ENCODE measurements around the gene ADD3. TPM values are rescaled to one million over a fixed set of nuclear protein-coding genes. Genes with fewer than 3 reads are reported as not detected.

ADD3 gene
- total and polyA plus RNA-seq, 2 donors (not counting 3 experiments of a cell fraction or from before 2014, with no cell fraction given), result 14.9 to 55.2 TPM

DNA sequence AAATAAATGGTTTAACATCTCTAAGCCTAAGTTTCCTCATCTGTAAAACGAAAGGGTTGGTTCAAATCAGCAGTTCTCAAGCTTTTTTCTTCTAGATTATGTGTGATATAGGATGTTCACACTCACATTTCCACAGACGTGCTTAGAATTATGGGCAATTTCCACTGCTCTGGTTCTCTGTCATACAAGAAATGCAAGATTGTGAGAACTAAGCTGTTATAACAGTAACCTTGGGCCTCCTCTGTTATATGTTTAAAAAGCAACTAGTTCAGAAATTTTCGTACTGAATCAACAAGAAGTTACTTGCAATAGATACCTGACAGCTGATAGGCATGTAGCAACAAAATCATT, 33.7 kb downstream of the ADD3 start:
- Histone ChIP-seq H3K79me2 (ENCODE audit: control insufficient read depth, insufficient read depth, low read length) (no peaks in the 10 kb centered on the region), H3K4me2 (ENCODE audit: insufficient read depth, low read length) (no peak overlapping the region), H3K9me3 (replicated peaks; ENCODE audit: control insufficient read depth, insufficient read depth, low read length) (no peaks in the 10 kb centered on the region), H3K27me3 (ENCODE audit: control insufficient read depth in 2 of 2, insufficient read depth in 2 of 2, low read length in 2 of 2) (no peaks in the 10 kb centered on the region), H3K4me3 (replicated peaks in 1 of 3; ENCODE audit: insufficient read depth in 1 of 3, low read depth in 1 of 3, low read length in 3 of 3) (no peak overlapping the region), H3K4me1 (ENCODE audit: control insufficient read depth, extremely low read depth, insufficient read depth, low read length) (peaks cover 14% of the 10 kb centered on the region), H4K20me1 (replicated peaks; ENCODE audit: control insufficient read depth, extremely low read depth, insufficient read depth, low read length) (no peaks in the 10 kb centered on the region), H3K9ac (replicated peaks; ENCODE audit: extremely low read depth, insufficient read depth, low read length) (no peak overlapping the region), H3K9me1 (replicated peaks; ENCODE audit: control insufficient read depth, extremely low read depth, insufficient read depth, low read length) (no peaks in the 10 kb centered on the region), H3K27ac (ENCODE audit: insufficient read depth, low read depth, low read length) (no peak overlapping the region), H3K36me3 (ENCODE audit: control insufficient read depth in 2 of 2, extremely low read depth in 1 of 2, insufficient read depth in 2 of 2, low read length in 2 of 2) (no peaks in the 10 kb centered on the region), H2AFZ (ENCODE audit: low read depth, low read length) (no peak overlapping the region)
- no peak for TF ChIP-seq MYC (IDR thresholded peaks at IDR 0.05; ENCODE audit: low read depth, low read length)
- TF ChIP-seq, protein P1, sequence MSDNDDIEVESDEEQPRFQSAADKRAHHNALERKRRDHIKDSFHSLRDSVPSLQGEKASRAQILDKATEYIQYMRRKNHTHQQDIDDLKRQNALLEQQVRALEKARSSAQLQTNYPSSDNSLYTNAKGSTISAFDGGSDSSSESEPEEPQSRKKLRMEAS (IDR thresholded peaks at IDR 0.05; ENCODE audit: insufficient read depth, insufficient read length), result no peak
- TF ChIP-seq JUN (IDR thresholded peaks at IDR 0.05; ENCODE audit: borderline replicate concordance, insufficient read depth, insufficient read length, low read depth), result no peak
- TF ChIP-seq FOS (IDR thresholded peaks at IDR 0.05; ENCODE audit: borderline replicate concordance, insufficient read depth, low read length), result no peak
- no peak for TF ChIP-seq EZH2 (IDR thresholded peaks at IDR 0.05; ENCODE audit: borderline replicate concordance, low read depth, low read length, severe bottlenecking)
- TF ChIP-seq POLR2AphosphoS5 (IDR thresholded peaks at IDR 0.05; ENCODE audit: insufficient read depth, low read depth, low read length), result no peak
- TF ChIP-seq GATA2 (IDR thresholded peaks at IDR 0.05; ENCODE audit: insufficient read depth, insufficient read length, low read depth, low read length), result no peak
- no peak for TF ChIP-seq POLR2A (IDR thresholded peaks at IDR 0.05; ENCODE audit: low read depth, low read length)
- TF ChIP-seq, protein P2, sequence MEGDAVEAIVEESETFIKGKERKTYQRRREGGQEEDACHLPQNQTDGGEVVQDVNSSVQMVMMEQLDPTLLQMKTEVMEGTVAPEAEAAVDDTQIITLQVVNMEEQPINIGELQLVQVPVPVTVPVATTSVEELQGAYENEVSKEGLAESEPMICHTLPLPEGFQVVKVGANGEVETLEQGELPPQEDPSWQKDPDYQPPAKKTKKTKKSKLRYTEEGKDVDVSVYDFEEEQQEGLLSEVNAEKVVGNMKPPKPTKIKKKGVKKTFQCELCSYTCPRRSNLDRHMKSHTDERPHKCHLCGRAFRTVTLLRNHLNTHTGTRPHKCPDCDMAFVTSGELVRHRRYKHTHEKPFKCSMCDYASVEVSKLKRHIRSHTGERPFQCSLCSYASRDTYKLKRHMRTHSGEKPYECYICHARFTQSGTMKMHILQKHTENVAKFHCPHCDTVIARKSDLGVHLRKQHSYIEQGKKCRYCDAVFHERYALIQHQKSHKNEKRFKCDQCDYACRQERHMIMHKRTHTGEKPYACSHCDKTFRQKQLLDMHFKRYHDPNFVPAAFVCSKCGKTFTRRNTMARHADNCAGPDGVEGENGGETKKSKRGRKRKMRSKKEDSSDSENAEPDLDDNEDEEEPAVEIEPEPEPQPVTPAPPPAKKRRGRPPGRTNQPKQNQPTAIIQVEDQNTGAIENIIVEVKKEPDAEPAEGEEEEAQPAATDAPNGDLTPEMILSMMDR (IDR thresholded peaks at IDR 0.05; ENCODE audit: extremely low read depth in 1 of 2, insufficient read depth in 1 of 2, low read depth in 1 of 2, low read length in 2 of 2), result no peak
- CTCF ChIA-PET, result interaction anchor here (0.6 to 1.5 kb wide), 4 partner anchors 11 to 157 kb away, joined by 3 to 10 read pairs (median 4); no protein-coding TSS in a partner anchor
- intact Hi-C loops (cut with micrococcal nuclease), result loop anchor here (2.0 kb wide), 1 partner anchor 33 kb away; no protein-coding TSS in a partner anchor
- no TSS peak for BruUV-seq (replicated peaks)
- FAIRE-seq (peak; percentile 37), DNase-seq (ENCODE audit: low read depth, low spot score) (no peak)
- dilution Hi-C loops (cut with MboI; ENCODE audit: extremely low pct_ligation_motif_present, low sequenced_read_pairs), result no loop called here
- POLR2A ChIA-PET, result no interaction called here
